NCI-H82 (cell line): ENCODE data around the gene C10orf71.

ENCODE experiments used
- DNase-seq: peaks from one replicate; lab custom pipeline; 2025; lab: John Stamatoyannopoulos, UW

C10orf71 gene

GRCh38 chr10:49295297-49295696 is 3.7 kb upstream of the C10orf71 start:
- DNase-seq, result no peak

- DNase-seq, result no peak
These were observed 2.6 kb upstream of the C10orf71 start for GRCh38 chr10:49296382-49296781.

- no peak for DNase-seq
These were observed 2.1 kb upstream of the C10orf71 start for GRCh38 chr10:49296836-49297235.

- DNase-seq, result no peak
These were observed 926 bp upstream of the C10orf71 start for GRCh38 chr10:49297818-49298670.

GRCh38 chr10:49298671-49298982 is 343 bp upstream of the C10orf71 start:
- no peak for DNase-seq

- DNase-seq, result no peak
These were observed 808 bp downstream of the C10orf71 start for GRCh38 chr10:49299816-49300139.

GRCh38 chr10:49300140-49300974 is 1.4 kb downstream of the C10orf71 start:
- no peak for DNase-seq

- DNase-seq, result no peak
These were observed 2.3 kb downstream of the C10orf71 start for GRCh38 chr10:49301302-49301701.

GRCh38 chr10:49302088-49302487 is 3.1 kb downstream of the C10orf71 start:
- DNase-seq, result no peak

GRCh38 chr10:49303711-49304110 is 4.7 kb downstream of the C10orf71 start:
- no peak for DNase-seq

GRCh38 chr10:49304137-49304536 is 5.2 kb downstream of the C10orf71 start:
- DNase-seq, result no peak

- DNase-seq, result no peak
These were observed 9.0 kb downstream of the C10orf71 start for GRCh38 chr10:49307921-49308320.

- no peak for DNase-seq
These were observed 9.9 kb downstream of the C10orf71 start for GRCh38 chr10:49308881-49309280.

- DNase-seq, result no peak
These were observed 10.9 kb downstream of the C10orf71 start for GRCh38 chr10:49309691-49310411.

- DNase-seq, result no peak
These were observed 11.5 kb downstream of the C10orf71 start for GRCh38 chr10:49310460-49310859.

- DNase-seq, result no peak
These were observed 12.1 kb downstream of the C10orf71 start for GRCh38 chr10:49310901-49311554.

GRCh38 chr10:49311555-49312236 is 12.7 kb downstream of the C10orf71 start:
- DNase-seq, result no peak

GRCh38 chr10:49312246-49312869 is 13.4 kb downstream of the C10orf71 start:
- no peak for DNase-seq

- no peak for DNase-seq
These were observed 14.6 kb downstream of the C10orf71 start for GRCh38 chr10:49313501-49314070.

GRCh38 chr10:49314806-49315205 is 15.8 kb downstream of the C10orf71 start:
- no peak for DNase-seq

- no peak for DNase-seq
These were observed 19.1 kb downstream of the C10orf71 start for GRCh38 chr10:49318028-49318427.
